GM12873 (cell line): ENCODE measurements around the gene IQCE.

Experiments used
- CTCF ChIP-seq: IDR thresholded peaks from 2 replicates; pipeline ENCODE4 v1.5.1; 2012; ENCODE audit warnings: low read depth, mild to moderate bottlenecking, moderate library complexity, low read length, control low read depth; ENCODE audit not compliant: insufficient read depth; ENCODE audit errors: missing control alignments

The IQCE gene

GRCh38 chr7:2607923-2608904 is 49.4 kb downstream of the IQCE start:
- TF ChIP-seq CTCF, result no peak

GRCh38 chr7:2608921-2609411 is 50.2 kb downstream of the IQCE start:
- TF ChIP-seq CTCF, result peak; percentile 52

- TF ChIP-seq CTCF, result no peak
Observed at GRCh38 chr7:2610466-2610865, 51.7 kb downstream of the IQCE start.

GRCh38 chr7:2610898-2611297 is 52.1 kb downstream of the IQCE start:
- no peak for TF ChIP-seq CTCF

- TF ChIP-seq CTCF, result no peak
Observed at GRCh38 chr7:2611401-2611800, 52.6 kb downstream of the IQCE start.

GRCh38 chr7:2611922-2612321 is 53.1 kb downstream of the IQCE start:
- no peak for TF ChIP-seq CTCF

GRCh38 chr7:2612445-2613097 is 53.8 kb downstream of the IQCE start:
- no peak for TF ChIP-seq CTCF
